Measurements from ENCODE around the gene DCTN5. TPM values are rescaled to one million over a fixed set of nuclear protein-coding genes. Genes with fewer than 3 reads are reported as not detected.

Gene DCTN5
- 10 to 100 TPM; 22.9 to 34.4 (median 24.8) TPM for total RNA-seq

DNA sequence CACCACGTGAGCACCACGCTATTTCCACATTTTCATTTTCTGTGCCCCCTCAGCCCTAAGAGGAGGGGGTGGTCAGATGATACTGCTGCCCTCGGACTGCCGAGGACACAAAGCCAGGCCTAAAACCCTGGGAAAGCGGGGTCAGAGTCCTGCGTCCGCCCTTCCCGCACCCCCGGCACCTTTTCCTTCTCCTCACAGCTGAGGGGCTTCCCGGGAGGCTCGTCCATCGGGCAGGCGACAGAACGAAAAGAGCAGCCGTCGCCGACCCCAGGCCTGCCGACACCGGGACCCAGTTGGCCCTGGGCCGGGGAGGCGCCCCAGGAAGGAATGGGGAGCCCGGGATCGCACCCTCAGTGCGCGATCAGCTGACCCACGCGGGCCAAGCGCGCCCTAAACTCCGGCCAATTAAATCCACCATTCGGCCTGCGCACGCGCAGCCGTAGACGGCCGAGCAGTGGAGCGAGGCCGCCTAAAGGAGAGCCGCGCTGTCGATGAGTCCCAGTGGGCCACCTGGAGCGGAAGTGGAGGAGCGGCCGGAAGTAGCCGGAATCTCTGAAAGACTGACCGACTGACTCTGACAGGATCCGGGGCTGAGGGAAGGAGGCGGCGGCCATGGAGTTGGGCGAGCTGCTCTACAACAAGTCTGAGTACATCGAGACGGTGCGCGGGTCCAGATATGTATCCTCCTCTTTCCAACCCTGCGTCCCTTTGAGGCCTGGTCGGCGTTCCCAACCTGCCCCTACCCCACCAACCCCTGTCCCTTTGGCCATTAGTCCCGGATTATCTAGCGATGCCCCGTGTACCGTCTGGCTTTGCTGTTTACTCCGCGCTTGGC is at the start of gene DCTN5, which contains the start of gene PALB2:
TSS of gene DCTN5 (plus strand) at position 536 of the 835 bp plus-strand sequence. CDS start at position 613, 77 bp downstream.
TSS of gene PALB2 (minus strand) at position 380 of the 835 bp plus-strand sequence. CDS start at position 227, 153 bp downstream.
- in situ Hi-C loops (cut with MboI; ENCODE audit: low sequenced_read_pairs in 4 of 4) (loop anchor here in 1 of 4 donors (25.0 kb wide), 1 partner anchor 396 kb away; no protein-coding TSS in a partner anchor), intact Hi-C loops (cut with DNase I; ENCODE audit: low total_unique reads) (loop anchor here (1.0 kb wide), 2 partner anchors 45 to 85 kb away; partner anchors contain the start of gene NDUFAB1)
- H3K4me3 ChIP-seq: peak within 1 kb of the TSS; percentile 89 to 100 (median 96)
- H3K9me3 ChIP-seq: no peaks in the 10 kb centered on the region
- ATAC-seq (peak; percentile 99 to 100), DNase-seq (peak; percentile 90 to 94)
- H3K36me3 ChIP-seq: peaks cover 0 to 38% of the 10 kb centered on the region in 2 donors
- TF ChIP-seq POLR2A (IDR thresholded peaks at IDR 0.05): peak; percentile 48 to 67
- TF ChIP-seq, protein P1, sequence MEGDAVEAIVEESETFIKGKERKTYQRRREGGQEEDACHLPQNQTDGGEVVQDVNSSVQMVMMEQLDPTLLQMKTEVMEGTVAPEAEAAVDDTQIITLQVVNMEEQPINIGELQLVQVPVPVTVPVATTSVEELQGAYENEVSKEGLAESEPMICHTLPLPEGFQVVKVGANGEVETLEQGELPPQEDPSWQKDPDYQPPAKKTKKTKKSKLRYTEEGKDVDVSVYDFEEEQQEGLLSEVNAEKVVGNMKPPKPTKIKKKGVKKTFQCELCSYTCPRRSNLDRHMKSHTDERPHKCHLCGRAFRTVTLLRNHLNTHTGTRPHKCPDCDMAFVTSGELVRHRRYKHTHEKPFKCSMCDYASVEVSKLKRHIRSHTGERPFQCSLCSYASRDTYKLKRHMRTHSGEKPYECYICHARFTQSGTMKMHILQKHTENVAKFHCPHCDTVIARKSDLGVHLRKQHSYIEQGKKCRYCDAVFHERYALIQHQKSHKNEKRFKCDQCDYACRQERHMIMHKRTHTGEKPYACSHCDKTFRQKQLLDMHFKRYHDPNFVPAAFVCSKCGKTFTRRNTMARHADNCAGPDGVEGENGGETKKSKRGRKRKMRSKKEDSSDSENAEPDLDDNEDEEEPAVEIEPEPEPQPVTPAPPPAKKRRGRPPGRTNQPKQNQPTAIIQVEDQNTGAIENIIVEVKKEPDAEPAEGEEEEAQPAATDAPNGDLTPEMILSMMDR (IDR thresholded peaks at IDR 0.05 in 4 of 5, conservative IDR thresholded peaks at IDR 0.05 in 1 of 5): peak in 2 of 5 experiments; percentile 11 to 13
- peaks cover 20 to 23% of the 10 kb centered on the region in 2 donors for H3K4me1 ChIP-seq
- peak within 1 kb of the TSS; percentile 89 to 95 (median 92) for H3K27ac ChIP-seq
- no peaks in the 10 kb centered on the region for H3K27me3 ChIP-seq

DNA sequence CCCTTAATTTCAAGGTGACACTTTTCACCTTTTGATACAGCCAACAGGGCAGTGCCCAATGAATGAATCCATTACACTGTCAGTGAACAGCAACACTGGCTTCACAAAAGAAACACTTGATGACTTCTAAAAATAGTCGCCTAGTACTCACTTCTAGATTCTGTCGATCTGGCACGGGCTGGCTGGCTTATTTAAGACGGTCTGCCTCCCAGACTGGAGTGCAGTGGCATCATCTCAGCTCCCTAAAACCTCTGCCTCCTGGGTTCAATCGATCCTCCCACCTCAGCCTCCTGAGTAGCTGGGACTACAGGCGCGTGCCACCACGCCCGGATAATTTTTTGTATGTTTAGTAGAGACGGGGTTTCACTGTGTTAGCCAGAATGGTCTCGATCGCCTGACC is 47.1 kb upstream of the DCTN5 start:
- Histone ChIP-seq H3K27me3 (no peaks in the 10 kb centered on the region), H3K4me3 (peak overlapping the region in 1 of 4 donors; percentile 95), H3K36me3 (peaks cover 0 to 39% of the 10 kb centered on the region in 2 donors), H3K4me1 (peaks cover 26 to 35% of the 10 kb centered on the region in 2 donors), H3K9me3 (no peaks in the 10 kb centered on the region), H3K27ac (peak overlapping the region; percentile 94 to 99 (median 96))
- peak; percentile 10 to 22 for ATAC-seq
- intact Hi-C loops (cut with DNase I; ENCODE audit: low total_unique reads) (loop anchor here (10.0 kb wide), 1 partner anchor 1389 kb away; the partner anchor contains the start of gene EEF2K), in situ Hi-C loops (cut with MboI; ENCODE audit: low sequenced_read_pairs in 4 of 4) (loop anchor here in 1 of 4 donors (5.0 kb wide), 1 partner anchor 37 kb away; the partner anchor contains the start of genes EARS2 and UBFD1)
- TF ChIP-seq, protein P1 (IDR thresholded peaks at IDR 0.05 in 4 of 5, conservative IDR thresholded peaks at IDR 0.05 in 1 of 5): no peak
- no peak for TF ChIP-seq POLR2A (IDR thresholded peaks at IDR 0.05)
- peak in 1 of 2 donors; percentile 63 for DNase-seq

DNA sequence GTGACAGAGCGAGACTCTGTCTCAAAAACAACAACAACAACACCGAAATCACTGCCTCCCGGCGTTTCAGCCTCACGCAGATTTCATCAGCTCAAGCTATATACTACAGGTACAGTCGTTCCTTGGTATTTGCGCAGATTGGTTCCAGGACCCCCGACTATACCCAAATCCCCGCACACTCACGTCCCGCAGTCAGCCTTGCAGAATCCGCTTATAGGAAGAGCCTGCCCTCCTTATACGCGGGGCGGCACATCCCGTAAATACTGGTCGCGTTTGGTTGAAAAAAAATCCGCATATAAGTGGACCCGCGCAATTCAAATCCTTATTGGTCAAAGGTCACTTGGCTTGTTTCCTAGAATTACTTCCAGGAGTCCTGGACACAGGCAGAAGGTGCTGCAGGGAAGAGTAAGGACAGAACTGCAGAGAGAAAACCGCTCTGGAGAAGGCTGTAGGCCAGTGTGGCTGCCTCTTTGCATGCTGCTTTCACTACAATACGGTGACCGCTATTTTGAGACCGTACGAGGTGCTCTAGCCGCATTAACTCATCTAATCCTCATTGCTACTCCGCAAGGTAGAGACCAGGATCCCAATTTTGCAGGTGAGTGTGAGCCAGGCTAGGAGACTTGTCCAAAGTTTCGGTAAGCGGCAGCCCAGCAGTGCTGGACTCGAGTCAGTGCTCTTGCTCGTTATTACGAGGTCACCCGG is 45.9 kb upstream of the DCTN5 start:
- in situ Hi-C loops (cut with MboI; ENCODE audit: low sequenced_read_pairs in 4 of 4): loop anchor here in 1 of 4 donors (5.0 kb wide), 1 partner anchor 38 kb away; the partner anchor contains the start of genes EARS2 and UBFD1
- ATAC-seq: peak; percentile 12 to 14

More for the DNA sequence above, 45.9 kb upstream of the DCTN5 start:
- intact Hi-C loops (cut with DNase I; ENCODE audit: low total_unique reads): loop anchor here (5.0 to 10.0 kb wide), 2 partner anchors 143 to 1391 kb away; partner anchors contain the start of genes COG7 and EEF2K
- TF ChIP-seq, protein P1 (IDR thresholded peaks at IDR 0.05 in 4 of 5, conservative IDR thresholded peaks at IDR 0.05 in 1 of 5): no peak
- TF ChIP-seq POLR2A (IDR thresholded peaks at IDR 0.05): no peak
- Histone ChIP-seq H3K9me3 (no peaks in the 10 kb centered on the region), H3K27me3 (no peaks in the 10 kb centered on the region), H3K27ac (peak overlapping the region; percentile 94 to 99 (median 96)), H3K4me1 (peaks cover 26 to 35% of the 10 kb centered on the region in 2 donors), H3K4me3 (peak overlapping the region; percentile 88 to 100 (median 97)), H3K36me3 (peaks cover 0 to 27% of the 10 kb centered on the region in 2 donors)
- DNase-seq: no peak

Data from gastrocnemius medialis (tissue), 4 donors.